Vagina (tissue), 2 donors: ENCODE results near the gene LST1. TPM values are rescaled to one million over a fixed set of nuclear protein-coding genes. Genes with fewer than 3 reads are reported as not detected.

Experiments
- DNase-seq, 2 donors: peaks; one replicate each; pipeline ENCODE4 v3.0.0-alpha.2; 2017; ENCODE audit errors: extremely low spot score in 2 of 2
- H3K27ac ChIP-seq: fragments of 200-600 bp; sonication (generic); one replicate; pipeline ENCODE4 v1.5.1; 2019
- H3K27me3 ChIP-seq: fragments of 200-600 bp; sonication (generic); one replicate; pipeline ENCODE4 v1.5.1; 2019
- H3K36me3 ChIP-seq, 2 donors: fragments of 200-600 bp; sonication (generic); one replicate each; pipeline ENCODE4 v1.5.1; 2017 to 2019
- H3K4me1 ChIP-seq: fragments of 200-600 bp; sonication (generic); one replicate; pipeline ENCODE4 v1.5.1; 2019
- H3K4me3 ChIP-seq, 2 donors: fragments of 200-600 bp; sonication (generic); 1 replicate in 1 of 2; 2 replicates in 1 of 2; pipeline ENCODE4 v1.5.1; 2016 to 2019
- H3K9me3 ChIP-seq: fragments of 200-600 bp; sonication (generic); one replicate; pipeline ENCODE4 v1.5.1; 2019
- CTCF ChIP-seq, 3 experiments: fragments of 450-650 bp in 2 of 3; fragments of 200-600 bp in 1 of 3; sonication (generic) in 1 of 3; IDR thresholded peaks; one replicate each; pipeline ENCODE4 v1.5.1; 2017 to 2019; ENCODE audit warnings: antibody characterized with exemption in 3 of 3, mild to moderate bottlenecking in 2 of 3, moderate library complexity in 2 of 3
- POLR2A ChIP-seq, 2 donors: fragments of 450-650 bp; IDR thresholded peaks; one replicate each; pipeline ENCODE4 v1.6.1; 2017; ENCODE audit warnings: antibody characterized with exemption in 2 of 2, mild to moderate bottlenecking in 2 of 2, moderate library complexity in 2 of 2
- POLR2AphosphoS5 ChIP-seq, 2 donors: sonication (generic); formaldehyde crosslinking; IDR thresholded peaks; one replicate each; pipeline ENCODE4 v1.9.0; 2017; ENCODE audit warnings: antibody characterized with exemption in 2 of 2, mild to moderate bottlenecking in 2 of 2, low read depth in 1 of 2; ENCODE audit not compliant: insufficient read depth in 1 of 2
- intact Hi-C: fragments of 100-400 bp; cut with DNase I; formaldehyde crosslinking; loops from one replicate; pipeline ENCODE4 v1.15.1; 2023
- total RNA-seq: library from RNA; depleted of rRNA; stranded (reverse); fragments of >200 nt; gene quantifications from one replicate; pipeline ENCODE4 v1.2.3, GENCODE V29; 2016

LST1 gene
- total RNA-seq, 1 donor from 2014 or later, result not detected

- H3K4me1 ChIP-seq, result no peaks in the 10 kb centered on the region
- TF ChIP-seq POLR2A (IDR thresholded peaks at IDR 0.05) (no peak), POLR2AphosphoS5 (IDR thresholded peaks at IDR 0.05; ENCODE audit: insufficient read depth in 1 of 2, low read depth in 1 of 2) (no peak), CTCF (IDR thresholded peaks at IDR 0.05) (peak in 1 of 3 experiments; percentile 39)
- intact Hi-C loops, result no loop called here
Observed at GRCh38 chr6:31597006-31597405, 10.9 kb downstream of the LST1 start.

GRCh38 chr6:31607317-31607716, 21.2 kb downstream of the LST1 start:
- no peak for DNase-seq
- no peaks in the 10 kb centered on the region for H3K36me3 ChIP-seq
- no peaks in the 10 kb centered on the region for H3K4me1 ChIP-seq
- H3K27ac ChIP-seq, result no peak overlapping the region
- intact Hi-C loops, result no loop called here
- H3K9me3 ChIP-seq, result no peaks in the 10 kb centered on the region
- no peaks in the 10 kb centered on the region for H3K27me3 ChIP-seq
- TF ChIP-seq CTCF (IDR thresholded peaks at IDR 0.05) (no peak), POLR2AphosphoS5 (IDR thresholded peaks at IDR 0.05; ENCODE audit: insufficient read depth in 1 of 2, low read depth in 1 of 2) (no peak), POLR2A (IDR thresholded peaks at IDR 0.05) (no peak)
- no peak overlapping the region for H3K4me3 ChIP-seq

More at GRCh38 chr6:31597006-31597405, 10.9 kb downstream of the LST1 start:
- Histone ChIP-seq H3K9me3 (no peaks in the 10 kb centered on the region), H3K27me3 (no peaks in the 10 kb centered on the region), H3K4me3 (no peak overlapping the region), H3K36me3 (no peaks in the 10 kb centered on the region), H3K27ac (no peak overlapping the region)
- DNase-seq, result no peak

GRCh38 chr6:31609519-31610406, 23.7 kb downstream of the LST1 start:
- intact Hi-C loops, result no loop called here
- no peak for DNase-seq
- Histone ChIP-seq H3K4me1 (no peaks in the 10 kb centered on the region), H3K36me3 (no peaks in the 10 kb centered on the region), H3K9me3 (no peaks in the 10 kb centered on the region), H3K4me3 (no peak overlapping the region), H3K27me3 (no peaks in the 10 kb centered on the region), H3K27ac (no peak overlapping the region)
- no peak for TF ChIP-seq CTCF (IDR thresholded peaks at IDR 0.05)
- no peak for TF ChIP-seq POLR2A (IDR thresholded peaks at IDR 0.05)
- TF ChIP-seq POLR2AphosphoS5 (IDR thresholded peaks at IDR 0.05; ENCODE audit: insufficient read depth in 1 of 2, low read depth in 1 of 2), result no peak

GRCh38 chr6:31610968-31611367, 24.9 kb downstream of the LST1 start:
- no peaks in the 10 kb centered on the region for H3K36me3 ChIP-seq
- H3K27ac ChIP-seq, result no peak overlapping the region
- H3K9me3 ChIP-seq, result no peaks in the 10 kb centered on the region
- intact Hi-C loops, result no loop called here
- no peaks in the 10 kb centered on the region for H3K4me1 ChIP-seq
- H3K27me3 ChIP-seq, result no peaks in the 10 kb centered on the region
- DNase-seq, result no peak
- TF ChIP-seq POLR2A (IDR thresholded peaks at IDR 0.05) (no peak), CTCF (IDR thresholded peaks at IDR 0.05) (no peak), POLR2AphosphoS5 (IDR thresholded peaks at IDR 0.05; ENCODE audit: insufficient read depth in 1 of 2, low read depth in 1 of 2) (no peak)
- H3K4me3 ChIP-seq, result no peak overlapping the region

- no peaks in the 10 kb centered on the region for H3K27me3 ChIP-seq
Observed at GRCh38 chr6:31614075-31614619, 28.1 kb downstream of the LST1 start.

More at GRCh38 chr6:31614075-31614619, 28.1 kb downstream of the LST1 start:
- TF ChIP-seq POLR2AphosphoS5 (IDR thresholded peaks at IDR 0.05; ENCODE audit: insufficient read depth in 1 of 2, low read depth in 1 of 2), result no peak
- no peak for TF ChIP-seq CTCF (IDR thresholded peaks at IDR 0.05)
- TF ChIP-seq POLR2A (IDR thresholded peaks at IDR 0.05), result no peak
- intact Hi-C loops, result no loop called here
- H3K27ac ChIP-seq, result no peak overlapping the region
- DNase-seq, result no peak
- no peaks in the 10 kb centered on the region for H3K4me1 ChIP-seq
- no peak overlapping the region for H3K4me3 ChIP-seq
- no peaks in the 10 kb centered on the region for H3K36me3 ChIP-seq
- H3K9me3 ChIP-seq, result no peaks in the 10 kb centered on the region
